ENCODE measurements around the gene USB1.

DNA sequence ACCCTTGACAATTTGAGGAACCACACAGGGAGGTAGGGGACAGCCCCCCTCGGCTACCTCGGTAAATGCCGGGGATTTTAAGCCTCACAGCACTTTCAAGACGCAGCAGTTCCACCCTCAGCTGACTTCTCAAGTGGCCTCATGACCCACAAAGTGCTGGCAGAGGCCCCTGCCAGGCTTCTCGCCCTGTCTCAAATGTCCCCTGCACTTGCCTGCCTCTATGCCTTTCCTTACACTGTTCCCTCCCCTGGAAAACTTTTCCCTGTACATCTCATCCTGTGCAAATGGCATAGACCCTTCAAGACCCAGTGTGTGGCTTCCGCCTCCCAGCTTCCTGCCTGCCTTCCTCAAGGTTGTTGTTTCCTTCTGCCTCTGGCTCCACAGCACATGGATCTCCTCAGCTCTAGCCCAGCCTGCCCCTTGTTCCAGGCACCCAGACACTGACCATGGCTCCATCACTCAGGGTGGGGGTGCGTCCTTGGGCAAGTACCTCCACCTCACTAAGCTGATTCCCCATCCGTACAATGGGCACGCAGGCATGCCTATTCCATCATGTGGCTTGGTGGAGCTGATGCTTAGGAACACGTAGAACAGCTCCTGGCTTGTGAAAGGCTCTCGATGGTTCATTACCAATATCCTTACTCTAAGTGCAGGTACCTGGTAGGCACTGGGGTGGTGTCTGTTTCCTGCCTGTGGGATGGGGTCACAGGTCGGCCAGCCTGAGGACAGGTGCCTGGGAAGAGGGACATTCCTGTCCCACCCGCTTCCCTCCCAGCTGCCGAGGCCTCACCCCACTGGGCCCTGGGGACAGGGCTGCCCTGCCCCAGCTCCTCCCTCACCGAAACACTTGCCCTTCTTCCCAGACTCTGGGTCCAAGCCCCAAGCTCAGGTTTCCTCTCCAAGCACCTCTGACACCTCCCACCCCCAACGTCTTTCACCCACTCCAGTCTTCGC, 48.3 kb downstream of the USB1 start:
- no peak for TF ChIP-seq EZH2 (IDR thresholded peaks at IDR 0.05)
- TF ChIP-seq EZH2phosphoT487 (IDR thresholded peaks at IDR 0.05) = no peak
- TF ChIP-seq, protein P1, sequence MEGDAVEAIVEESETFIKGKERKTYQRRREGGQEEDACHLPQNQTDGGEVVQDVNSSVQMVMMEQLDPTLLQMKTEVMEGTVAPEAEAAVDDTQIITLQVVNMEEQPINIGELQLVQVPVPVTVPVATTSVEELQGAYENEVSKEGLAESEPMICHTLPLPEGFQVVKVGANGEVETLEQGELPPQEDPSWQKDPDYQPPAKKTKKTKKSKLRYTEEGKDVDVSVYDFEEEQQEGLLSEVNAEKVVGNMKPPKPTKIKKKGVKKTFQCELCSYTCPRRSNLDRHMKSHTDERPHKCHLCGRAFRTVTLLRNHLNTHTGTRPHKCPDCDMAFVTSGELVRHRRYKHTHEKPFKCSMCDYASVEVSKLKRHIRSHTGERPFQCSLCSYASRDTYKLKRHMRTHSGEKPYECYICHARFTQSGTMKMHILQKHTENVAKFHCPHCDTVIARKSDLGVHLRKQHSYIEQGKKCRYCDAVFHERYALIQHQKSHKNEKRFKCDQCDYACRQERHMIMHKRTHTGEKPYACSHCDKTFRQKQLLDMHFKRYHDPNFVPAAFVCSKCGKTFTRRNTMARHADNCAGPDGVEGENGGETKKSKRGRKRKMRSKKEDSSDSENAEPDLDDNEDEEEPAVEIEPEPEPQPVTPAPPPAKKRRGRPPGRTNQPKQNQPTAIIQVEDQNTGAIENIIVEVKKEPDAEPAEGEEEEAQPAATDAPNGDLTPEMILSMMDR (IDR thresholded peaks at IDR 0.05) = no peak
